Activated T-helper 1 cell treated with anti-CD3 and anti-CD28 coated beads, Interleukin-2, amount 50 U/mL, for 16 hours (primary cell): Measurements from ENCODE around the gene DIS3L2.
"Not testable (repeated sequence)": the region's sequence is repeated elsewhere in the genome, so short reads cannot be mapped to it uniquely, and the experiment has no call there.

Experiments used
- DNase-seq, 2 donors: peaks; one replicate each; pipeline ENCODE4 v3.0.0-alpha.2; 2020; ENCODE audit warnings: low read depth in 1 of 2, low spot score in 1 of 2

The DIS3L2 gene

GRCh38 chr2:231928901-231929725, 32.4 kb upstream of the DIS3L2 start:
- no peak for DNase-seq

- no peak for DNase-seq
These were observed 31.4 kb upstream of the DIS3L2 start for GRCh38 chr2:231929961-231930592.

- no peak for DNase-seq
These were observed 30.8 kb upstream of the DIS3L2 start for GRCh38 chr2:231930593-231931281.

GRCh38 chr2:231931481-231931915, 30.0 kb upstream of the DIS3L2 start:
- DNase-seq = no peak

GRCh38 chr2:231932711-231932970, 28.9 kb upstream of the DIS3L2 start:
- no peak for DNase-seq

GRCh38 chr2:231932985-231933915, 28.3 kb upstream of the DIS3L2 start:
- no peak for DNase-seq

- no peak for DNase-seq
These were observed 27.6 kb upstream of the DIS3L2 start for GRCh38 chr2:231933916-231934401.

GRCh38 chr2:231934441-231935206, 26.9 kb upstream of the DIS3L2 start:
- DNase-seq = no peak

- DNase-seq = no peak
These were observed 26.3 kb upstream of the DIS3L2 start for GRCh38 chr2:231935207-231935524.

GRCh38 chr2:231935815-231936214, 25.7 kb upstream of the DIS3L2 start:
- no peak for DNase-seq

- DNase-seq = no peak
These were observed 25.0 kb upstream of the DIS3L2 start for GRCh38 chr2:231936491-231936890.

- DNase-seq = no peak
These were observed 24.5 kb upstream of the DIS3L2 start for GRCh38 chr2:231937057-231937456.

GRCh38 chr2:231939022-231939421, 22.5 kb upstream of the DIS3L2 start:
- DNase-seq = no peak

GRCh38 chr2:231940795-231941194, 20.7 kb upstream of the DIS3L2 start:
- no peak for DNase-seq

GRCh38 chr2:231941673-231942072, 19.8 kb upstream of the DIS3L2 start:
- no peak for DNase-seq

- no peak for DNase-seq
These were observed 19.3 kb upstream of the DIS3L2 start for GRCh38 chr2:231942180-231942579.

GRCh38 chr2:231946241-231946814, 15.2 kb upstream of the DIS3L2 start:
- DNase-seq = no peak

- not testable (repeated sequence) for DNase-seq
These were observed 14.4 kb upstream of the DIS3L2 start for GRCh38 chr2:231947112-231947511.

- no peak for DNase-seq
These were observed 13.8 kb upstream of the DIS3L2 start for GRCh38 chr2:231947694-231948093.

GRCh38 chr2:231951452-231952035, 10.0 kb upstream of the DIS3L2 start:
- DNase-seq = no peak
